Subcutaneous abdominal adipose tissue (tissue), 5 donors: Measurements from ENCODE around the gene STXBP6.

Source experiments
- H3K27ac ChIP-seq: one replicate; pipeline ENCODE4 v1.7.0; 2013; ENCODE audit warnings: low read depth, mild to moderate bottlenecking, inconsistent platforms, low read length, moderate library complexity
- H3K27me3 ChIP-seq, 5 donors: one replicate each; pipeline ENCODE4 v1.7.0; 2013; ENCODE audit warnings: low read length in 5 of 5, inconsistent platforms in 1 of 5; ENCODE audit not compliant: control insufficient read depth in 5 of 5, insufficient read depth in 4 of 5
- H3K36me3 ChIP-seq, 5 donors: one replicate each; pipeline ENCODE4 v1.7.0; 2013; ENCODE audit warnings: low read length in 5 of 5; ENCODE audit not compliant: control insufficient read depth in 5 of 5, insufficient read depth in 5 of 5
- H3K4me1 ChIP-seq, 5 donors: one replicate each; pipeline ENCODE4 v1.7.0; 2013; ENCODE audit warnings: low read length in 5 of 5, mild to moderate bottlenecking in 3 of 5, moderate library complexity in 1 of 5; ENCODE audit not compliant: control insufficient read depth in 5 of 5, insufficient read depth in 5 of 5
- H3K4me3 ChIP-seq, 5 donors: one replicate each; pipeline ENCODE4 v1.7.0; 2013; ENCODE audit warnings: low read length in 5 of 5, low read depth in 1 of 5
- H3K9ac ChIP-seq, 5 donors: one replicate each; pipeline ENCODE4 v1.7.0; 2013; ENCODE audit warnings: low read length in 5 of 5, mild to moderate bottlenecking in 4 of 5, moderate library complexity in 3 of 5
- H3K9me3 ChIP-seq, 5 donors: one replicate each; pipeline ENCODE4 v1.7.0; 2013; ENCODE audit warnings: low read length in 5 of 5; ENCODE audit not compliant: control insufficient read depth in 5 of 5
- donor health status: healthy.
- donor health status: healthy.
- donor health status: healthy.
- donor health status: healthy.
- donor health status: healthy.

The STXBP6 gene

DNA sequence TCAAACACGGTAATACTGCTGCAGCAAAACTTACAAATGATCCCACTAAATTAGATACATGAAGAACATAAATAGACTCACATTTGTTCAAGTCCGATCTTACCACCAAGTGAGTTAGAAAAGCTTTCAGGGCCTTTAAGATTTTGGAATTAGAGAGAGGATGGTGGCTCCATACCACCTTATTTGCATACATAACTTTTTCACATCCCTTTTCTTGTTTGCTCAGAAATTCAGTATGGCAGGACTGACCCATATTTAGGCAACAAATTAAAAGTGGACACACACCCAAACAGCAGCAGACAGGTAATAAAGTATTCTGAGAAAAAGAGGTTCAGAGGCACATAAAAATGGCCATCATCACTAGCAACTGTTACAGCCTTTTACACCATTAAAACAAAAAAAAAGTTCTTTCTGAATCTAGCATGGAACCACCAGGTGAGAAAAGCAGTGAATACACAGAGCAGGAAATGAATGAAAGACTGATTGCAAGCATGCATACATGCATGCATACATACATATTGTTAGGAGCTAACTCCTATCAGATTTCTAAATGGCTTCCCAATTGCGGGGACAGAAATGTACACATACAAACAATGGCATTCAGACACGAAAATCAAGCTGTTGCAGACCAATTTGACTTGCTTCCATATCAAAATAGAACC is 23.3 kb downstream of the STXBP6 start:
- Histone ChIP-seq H3K4me1 (no peaks in the 10 kb centered on the region), H3K36me3 (no peaks in the 10 kb centered on the region), H3K4me3 (no peak overlapping the region), H3K27me3 (no peaks in the 10 kb centered on the region), H3K9ac (no peak overlapping the region), H3K9me3 (no peaks in the 10 kb centered on the region), H3K27ac (no peak overlapping the region)

DNA sequence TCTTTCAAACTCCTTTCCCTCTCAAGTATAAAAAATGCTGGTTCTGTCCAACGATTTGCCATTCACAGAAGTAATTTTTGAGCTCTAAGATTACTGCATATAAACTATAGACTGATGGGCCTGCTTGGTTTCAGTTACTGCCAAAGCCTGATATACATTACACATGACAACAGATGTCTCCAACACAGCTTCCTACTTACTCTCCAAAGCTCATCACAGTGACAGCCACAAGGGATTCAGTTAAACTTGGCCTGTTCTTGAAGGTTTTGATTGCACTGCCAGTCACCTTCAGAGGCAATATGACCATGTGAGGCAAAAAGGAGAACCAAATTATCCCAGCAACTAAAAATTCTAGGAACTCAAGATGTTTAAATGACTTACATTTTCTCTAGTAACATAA is 30.1 kb downstream of the STXBP6 start:
- Histone ChIP-seq H3K9ac (no peak overlapping the region), H3K27me3 (no peaks in the 10 kb centered on the region), H3K36me3 (no peaks in the 10 kb centered on the region), H3K4me1 (peaks cover 0 to 3% (median 0%) of the 10 kb centered on the region in 5 donors), H3K27ac (no peak overlapping the region), H3K4me3 (no peak overlapping the region), H3K9me3 (no peaks in the 10 kb centered on the region)

DNA sequence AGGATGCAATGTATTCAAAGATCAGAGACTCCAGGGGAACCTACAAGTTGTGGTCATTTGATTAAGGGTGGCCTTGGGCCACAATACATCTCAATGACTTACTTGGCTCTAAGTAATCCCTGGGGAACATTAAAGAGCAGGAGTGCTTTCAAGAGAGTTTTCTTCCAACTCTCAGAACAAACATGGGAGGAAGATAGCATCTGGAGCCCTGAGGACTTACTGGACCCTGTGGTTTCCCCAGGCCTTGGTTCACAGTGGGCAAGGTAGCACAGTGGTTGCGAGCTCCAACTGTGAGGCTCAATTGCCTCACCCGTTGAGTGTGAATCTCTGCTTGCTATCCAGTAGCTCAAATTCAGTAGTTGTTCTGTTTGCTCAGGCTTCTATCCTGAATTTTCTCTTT is 32.4 kb downstream of the STXBP6 start:
- no peaks in the 10 kb centered on the region for H3K27me3 ChIP-seq
- H3K4me1 ChIP-seq = peaks cover 0 to 3% (median 0%) of the 10 kb centered on the region in 5 donors
- H3K4me3 ChIP-seq = no peak overlapping the region
- H3K9me3 ChIP-seq = no peaks in the 10 kb centered on the region
- no peak overlapping the region for H3K27ac ChIP-seq
- H3K9ac ChIP-seq = no peak overlapping the region
- no peaks in the 10 kb centered on the region for H3K36me3 ChIP-seq

DNA sequence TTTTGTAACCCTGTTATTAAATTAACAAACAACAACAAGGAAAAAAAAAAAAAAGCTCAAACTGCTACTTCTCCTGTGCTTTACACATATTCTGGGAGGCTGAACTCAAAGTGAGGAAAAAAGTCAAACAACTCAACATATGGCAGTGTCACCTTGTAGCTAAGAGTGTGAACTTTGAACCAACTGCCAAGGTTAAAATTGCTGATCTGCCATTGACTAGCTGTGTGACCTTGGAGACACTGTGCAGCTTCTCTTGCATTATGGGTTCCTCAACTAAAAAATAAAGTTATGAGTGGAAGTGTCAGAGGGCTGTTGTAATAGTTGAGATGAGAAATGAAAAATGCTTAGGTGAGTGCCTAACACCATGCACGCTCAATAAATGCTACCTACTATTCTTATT is 34.2 kb downstream of the STXBP6 start:
- Histone ChIP-seq H3K4me1 (peaks cover 0 to 8% (median 0%) of the 10 kb centered on the region in 5 donors), H3K27ac (no peak overlapping the region)

DNA sequence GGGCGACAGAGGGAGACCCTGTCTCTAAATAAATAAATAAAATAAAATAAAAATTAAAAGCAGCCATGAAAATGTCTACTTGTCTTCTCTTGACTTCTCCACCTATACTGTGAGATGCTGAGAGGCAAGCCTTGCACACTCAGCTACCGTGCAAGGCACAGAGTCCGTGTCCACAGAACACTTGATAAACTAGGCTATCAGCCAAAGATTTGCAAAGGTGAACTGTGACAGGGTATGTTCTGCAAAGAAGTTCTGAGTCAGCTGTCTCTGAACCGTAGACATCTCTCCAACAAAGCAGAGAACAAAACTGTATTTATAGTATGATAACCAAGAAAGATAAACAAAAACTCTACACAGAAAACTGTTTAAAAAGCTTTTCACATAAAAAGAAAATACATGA is 35.5 kb downstream of the STXBP6 start:
- Histone ChIP-seq H3K36me3 (no peaks in the 10 kb centered on the region), H3K27ac (no peak overlapping the region), H3K9ac (no peak overlapping the region), H3K27me3 (peaks cover 0 to 3% (median 0%) of the 10 kb centered on the region in 5 donors), H3K4me1 (peaks cover 0 to 8% (median 3%) of the 10 kb centered on the region in 5 donors), H3K9me3 (no peaks in the 10 kb centered on the region), H3K4me3 (no peak overlapping the region)

More for the DNA sequence above, 34.2 kb downstream of the STXBP6 start:
- Histone ChIP-seq H3K4me3 (no peak overlapping the region), H3K9me3 (no peaks in the 10 kb centered on the region), H3K9ac (no peak overlapping the region), H3K36me3 (no peaks in the 10 kb centered on the region), H3K27me3 (no peaks in the 10 kb centered on the region)

DNA sequence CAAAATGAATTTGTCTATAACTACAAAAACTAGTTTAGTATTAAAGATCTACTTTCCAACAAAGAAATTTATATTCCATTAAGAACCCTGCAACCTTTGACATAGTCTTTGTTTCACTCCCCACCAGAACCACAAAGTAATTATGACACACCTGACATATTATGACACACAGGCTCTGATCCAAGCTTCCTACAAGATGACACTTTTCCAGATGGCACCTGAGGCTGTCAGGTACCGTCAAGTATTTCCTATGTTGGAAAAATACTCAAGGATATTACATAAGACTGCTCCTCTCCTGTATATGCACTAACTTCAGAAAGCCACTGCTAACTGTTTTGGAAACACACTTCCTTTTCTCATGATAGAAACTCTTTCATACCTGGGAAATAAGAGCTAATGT is 38.9 kb downstream of the STXBP6 start:
- Histone ChIP-seq H3K36me3 (no peaks in the 10 kb centered on the region), H3K27me3 (peaks cover 0 to 3% (median 0%) of the 10 kb centered on the region in 5 donors), H3K9ac (no peak overlapping the region), H3K4me3 (no peak overlapping the region), H3K4me1 (peaks cover 0 to 19% (median 3%) of the 10 kb centered on the region in 5 donors), H3K9me3 (no peaks in the 10 kb centered on the region), H3K27ac (no peak overlapping the region)

DNA sequence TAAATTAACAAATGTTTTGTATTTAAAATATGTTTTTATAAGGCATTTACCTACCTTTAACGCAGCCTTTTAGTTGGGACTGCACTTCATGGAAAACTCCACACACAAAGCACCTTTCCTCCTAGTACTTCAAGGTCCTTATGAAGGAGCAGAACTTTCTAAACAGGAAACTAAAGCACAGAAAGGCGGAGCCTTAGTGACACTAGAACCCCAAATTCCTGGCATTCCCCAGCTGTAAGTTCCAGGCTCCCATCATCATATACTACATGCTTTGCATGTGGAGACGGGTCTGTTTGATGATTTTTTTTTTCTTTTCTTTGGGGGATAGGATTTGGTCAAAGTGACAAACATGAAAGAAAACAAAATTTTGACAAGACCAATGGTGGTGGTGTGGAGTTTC is 39.5 kb downstream of the STXBP6 start:
- H3K4me3 ChIP-seq = no peak overlapping the region

DNA sequence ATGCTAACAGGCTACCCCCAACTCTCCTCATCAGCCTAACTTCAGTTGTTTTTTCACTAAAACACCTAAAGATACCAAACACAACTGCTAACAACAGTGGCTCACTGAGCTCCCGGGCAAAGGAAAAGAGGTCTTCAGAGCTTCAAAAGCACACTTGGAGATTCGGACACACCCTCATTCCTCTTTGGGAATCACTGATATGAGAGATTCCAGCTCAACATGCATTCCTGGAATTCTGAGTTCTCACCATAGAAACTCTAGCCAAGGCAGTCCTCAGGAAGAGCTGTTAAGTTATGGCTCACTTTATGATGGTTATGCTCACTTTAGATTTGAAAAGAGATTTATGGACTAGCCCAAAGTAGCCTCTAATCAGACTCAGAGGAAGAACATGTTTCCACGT is 40.1 kb downstream of the STXBP6 start:
- Histone ChIP-seq H3K36me3 (no peaks in the 10 kb centered on the region), H3K4me1 (peaks cover 0 to 19% (median 3%) of the 10 kb centered on the region in 5 donors), H3K9ac (no peak overlapping the region), H3K4me3 (no peak overlapping the region), H3K27me3 (peaks cover 0 to 3% (median 0%) of the 10 kb centered on the region in 5 donors), H3K9me3 (no peaks in the 10 kb centered on the region), H3K27ac (no peak overlapping the region)

More for the DNA sequence above, 39.5 kb downstream of the STXBP6 start:
- no peak overlapping the region for H3K9ac ChIP-seq
- peaks cover 0 to 19% (median 3%) of the 10 kb centered on the region in 5 donors for H3K4me1 ChIP-seq
- H3K27me3 ChIP-seq = peaks cover 0 to 3% (median 0%) of the 10 kb centered on the region in 5 donors
- no peak overlapping the region for H3K27ac ChIP-seq
- no peaks in the 10 kb centered on the region for H3K9me3 ChIP-seq
- no peaks in the 10 kb centered on the region for H3K36me3 ChIP-seq

DNA sequence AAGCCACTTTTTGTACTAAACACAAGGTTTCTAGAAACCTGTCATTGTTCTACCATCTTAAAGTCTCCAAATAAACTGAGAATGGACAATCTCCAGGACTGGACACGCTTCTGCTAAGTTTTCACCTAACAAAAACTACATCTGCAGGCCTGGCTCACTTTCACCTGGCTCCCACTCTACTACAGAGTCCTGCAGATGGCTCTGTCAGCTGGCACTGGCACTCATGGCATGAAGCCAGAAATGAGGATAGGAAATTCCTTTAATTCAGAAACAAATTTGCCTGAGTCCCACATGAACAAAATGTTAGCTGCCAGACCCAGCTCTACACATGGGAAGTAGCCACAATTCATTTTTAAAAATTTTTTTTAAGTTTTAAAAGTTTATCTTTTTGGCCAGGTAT is 42.1 kb downstream of the STXBP6 start:
- H3K4me1 ChIP-seq = peaks cover 0 to 31% (median 3%) of the 10 kb centered on the region in 5 donors
- H3K27ac ChIP-seq = no peak overlapping the region
- H3K36me3 ChIP-seq = no peaks in the 10 kb centered on the region
- no peak overlapping the region for H3K9ac ChIP-seq
- no peak overlapping the region for H3K4me3 ChIP-seq
- no peaks in the 10 kb centered on the region for H3K9me3 ChIP-seq
- H3K27me3 ChIP-seq = peaks cover 0 to 3% (median 0%) of the 10 kb centered on the region in 5 donors

DNA sequence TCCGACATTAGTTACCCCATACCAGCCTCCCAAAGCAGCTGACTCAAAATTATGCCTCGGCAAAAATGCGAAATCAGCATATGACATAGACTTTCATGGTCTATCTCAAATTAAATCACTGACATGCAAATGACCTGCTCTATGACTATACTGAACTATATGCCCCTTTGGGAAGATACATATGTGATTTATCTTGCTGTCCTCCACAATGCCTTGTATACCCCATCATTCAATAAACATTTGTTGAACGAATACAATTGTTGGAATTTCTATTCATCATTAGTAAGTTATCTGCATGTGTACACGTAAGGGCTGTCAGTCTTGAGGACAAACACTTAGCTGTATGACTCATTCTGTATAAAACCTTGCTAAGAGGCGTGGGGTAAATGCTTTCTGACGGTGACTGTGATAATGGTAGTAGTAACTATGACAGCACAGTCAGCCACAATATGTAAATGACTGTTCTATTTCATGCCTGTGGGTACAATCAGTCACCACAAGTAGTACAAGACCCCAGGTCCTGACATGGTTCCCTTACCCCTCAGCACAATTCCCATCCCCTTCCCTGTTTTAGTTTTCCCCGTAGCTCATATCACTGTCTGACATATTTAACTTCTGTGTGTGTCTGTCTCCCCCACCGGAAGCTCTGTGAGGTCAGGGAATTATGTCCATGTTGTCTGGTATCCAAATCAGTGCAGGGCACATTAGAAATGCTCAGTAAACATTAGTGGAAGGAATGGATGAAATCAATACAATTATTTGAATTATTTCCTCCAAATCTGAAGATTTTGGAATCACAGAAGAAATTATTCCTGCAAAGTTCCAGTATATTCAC is 42.8 kb downstream of the STXBP6 start:
- Histone ChIP-seq H3K9ac (no peak overlapping the region), H3K9me3 (no peaks in the 10 kb centered on the region), H3K4me3 (no peak overlapping the region), H3K4me1 (peaks cover 0 to 31% (median 3%) of the 10 kb centered on the region in 5 donors), H3K36me3 (no peaks in the 10 kb centered on the region), H3K27me3 (peaks cover 0 to 3% (median 0%) of the 10 kb centered on the region in 5 donors), H3K27ac (no peak overlapping the region)
